Measurements from ENCODE around the gene SYNGAP1. TPM values are rescaled to one million over a fixed set of nuclear protein-coding genes. Genes with fewer than 3 reads are reported as not detected.

SYNGAP1 gene
- total and polyA plus RNA-seq, 2 of the 4 experiments (the other 2 are of a cell fraction): 1.4 to 17.0 TPM

DNA sequence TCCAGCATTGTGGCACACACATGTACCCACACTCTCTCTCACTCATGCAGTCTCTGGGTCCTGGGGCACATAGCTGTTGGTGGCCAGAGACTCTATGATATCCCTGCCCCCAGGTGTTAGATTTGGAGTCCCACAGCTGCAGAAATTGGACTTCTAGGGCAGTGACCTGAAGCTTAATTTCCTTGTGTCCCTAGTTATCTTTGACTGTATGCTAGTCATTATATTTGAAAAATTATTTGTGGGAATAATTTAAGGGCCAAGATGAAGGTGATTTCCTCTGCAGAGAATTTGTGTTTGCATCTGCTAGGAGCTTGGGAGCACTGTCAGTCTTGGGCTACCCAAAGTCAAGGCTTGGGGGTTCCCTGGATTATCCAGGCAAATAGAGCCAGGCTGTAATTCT is 84.6 kb downstream of the SYNGAP1 start:
- no peak overlapping the region for H4K91ac ChIP-seq (ENCODE audit: insufficient read depth, low read depth, low read length)
- intact Hi-C loops (cut with micrococcal nuclease) (no loop called here), in situ Hi-C loops (cut with MboI; ENCODE audit: low sequenced_read_pairs) (no loop called here), dilution Hi-C loops (cut with HindIII; ENCODE audit: low sequenced_read_pairs, unreplicated experiment) (no loop called here)
- H4K5ac ChIP-seq (ENCODE audit: low read depth, low read length): no peak overlapping the region
- H3K4me2 ChIP-seq (ENCODE audit: low read depth, low read length): no peak overlapping the region
- H3K9ac ChIP-seq (ENCODE audit: low read depth, low read length): no peak overlapping the region
- no peak overlapping the region for H3K56ac ChIP-seq (ENCODE audit: extremely low read depth, insufficient read depth, low read length)
- ChIA-PET CTCF (no interaction called here), POLR2A (ENCODE audit: unreplicated experiment) (no interaction called here)
- no peaks in the 10 kb centered on the region for H3K9me1 ChIP-seq (ENCODE audit: insufficient read depth, low read length)
- ATAC-seq (ENCODE audit: low read depth) (no peak), DNase-seq (no peak)
- peaks cover 6% of the 10 kb centered on the region; the same call in 1 of the 2 replicates for H3K27me3 ChIP-seq (ENCODE audit: control insufficient read depth, insufficient read depth, low read length)
- H2BK5ac ChIP-seq (ENCODE audit: low read depth, low read length, poor library complexity, severe bottlenecking): no peak overlapping the region
- H3K4ac ChIP-seq (ENCODE audit: low read depth, low read length): no peak overlapping the region
- no peak overlapping the region for H3K18ac ChIP-seq (ENCODE audit: low read depth, low read length)
- no peaks in the 10 kb centered on the region; the same call in 1 of the 2 replicates for H3K9me3 ChIP-seq (ENCODE audit: control insufficient read depth, insufficient read depth, low read length)
- H3K4me3 ChIP-seq (ENCODE audit: insufficient read depth, low read depth, low read length): no peak overlapping the region
- H3K36me3 ChIP-seq (ENCODE audit: control insufficient read depth, insufficient read depth, low read length): no peaks in the 10 kb centered on the region
- H2BK20ac ChIP-seq (ENCODE audit: low read depth, low read length): no peak overlapping the region
- H2BK120ac ChIP-seq (ENCODE audit: low read depth, low read length): no peak overlapping the region
- no peak overlapping the region for H2AK9ac ChIP-seq (replicated peaks; ENCODE audit: low read depth, low read length, poor library complexity)
- H3K27ac ChIP-seq (ENCODE audit: insufficient read depth, low read length): no peak overlapping the region
- H2AK5ac ChIP-seq (ENCODE audit: low read depth, low read length): no peak overlapping the region
- no peaks in the 10 kb centered on the region for H3K79me1 ChIP-seq (ENCODE audit: low read depth in 1 of 2, low read length in 2 of 2)
- H3K14ac ChIP-seq (replicated peaks; ENCODE audit: low read depth, low read length): no peak overlapping the region
- H4K8ac ChIP-seq (ENCODE audit: low read depth in 2 of 2, low read length in 2 of 2): no peak overlapping the region
- BruUV-seq (replicated peaks): no TSS peak
- no peaks in the 10 kb centered on the region for H4K20me1 ChIP-seq (ENCODE audit: insufficient read depth, low read length)
- H3K4me1 ChIP-seq (ENCODE audit: control insufficient read depth, insufficient read depth, low read length): no peaks in the 10 kb centered on the region
- H3K23ac ChIP-seq (ENCODE audit: low read depth, low read length): no peak overlapping the region
- no peak overlapping the region for H2AFZ ChIP-seq (replicated peaks; ENCODE audit: low read length, poor library complexity)
- TF ChIP-seq MXI1 (IDR thresholded peaks at IDR 0.05; ENCODE audit: borderline replicate concordance, low read depth, low read length) (no peak), POLR2A (IDR thresholded peaks at IDR 0.05; ENCODE audit: low read depth, low read length) (no peak), FOS (IDR thresholded peaks at IDR 0.05; ENCODE audit: low read depth, low read length) (no peak), CEBPB (IDR thresholded peaks at IDR 0.05; ENCODE audit: low read depth, low read length) (no peak), MAFK (IDR thresholded peaks at IDR 0.05; ENCODE audit: low read depth, low read length) (no peak), RFX5 (IDR thresholded peaks at IDR 0.05; ENCODE audit: low read depth, low read length) (no peak), CHD1 (IDR thresholded peaks at IDR 0.05; ENCODE audit: low read depth, low read length) (no peak), CTCF (conservative IDR thresholded peaks at IDR 0.05; ENCODE audit: low read depth, low read length) (no peak)
- TF ChIP-seq, protein P1, sequence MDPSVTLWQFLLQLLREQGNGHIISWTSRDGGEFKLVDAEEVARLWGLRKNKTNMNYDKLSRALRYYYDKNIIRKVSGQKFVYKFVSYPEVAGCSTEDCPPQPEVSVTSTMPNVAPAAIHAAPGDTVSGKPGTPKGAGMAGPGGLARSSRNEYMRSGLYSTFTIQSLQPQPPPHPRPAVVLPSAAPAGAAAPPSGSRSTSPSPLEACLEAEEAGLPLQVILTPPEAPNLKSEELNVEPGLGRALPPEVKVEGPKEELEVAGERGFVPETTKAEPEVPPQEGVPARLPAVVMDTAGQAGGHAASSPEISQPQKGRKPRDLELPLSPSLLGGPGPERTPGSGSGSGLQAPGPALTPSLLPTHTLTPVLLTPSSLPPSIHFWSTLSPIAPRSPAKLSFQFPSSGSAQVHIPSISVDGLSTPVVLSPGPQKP (IDR thresholded peaks at IDR 0.05; ENCODE audit: borderline replicate concordance, low read depth, low read length): no peak
- no peak overlapping the region for H2BK15ac ChIP-seq (ENCODE audit: low read depth, low read length)
